ENCODE data around the gene DHRS4.
"Not testable (repeated sequence)": the region's sequence is repeated elsewhere in the genome, so short reads cannot be mapped to it uniquely, and the experiment has no call there.

The DHRS4 gene

GRCh38 chr14:24006471-24006816 is 52.9 kb downstream of the DHRS4 start:
- DNase-seq; in situ Hi-C loops (cut with HindIII; ENCODE audit: low pct_ligation_motif_present, low pct_unique_long_range_greater_than_20kb, low sequenced_read_pairs): not testable (repeated sequence)

DNA sequence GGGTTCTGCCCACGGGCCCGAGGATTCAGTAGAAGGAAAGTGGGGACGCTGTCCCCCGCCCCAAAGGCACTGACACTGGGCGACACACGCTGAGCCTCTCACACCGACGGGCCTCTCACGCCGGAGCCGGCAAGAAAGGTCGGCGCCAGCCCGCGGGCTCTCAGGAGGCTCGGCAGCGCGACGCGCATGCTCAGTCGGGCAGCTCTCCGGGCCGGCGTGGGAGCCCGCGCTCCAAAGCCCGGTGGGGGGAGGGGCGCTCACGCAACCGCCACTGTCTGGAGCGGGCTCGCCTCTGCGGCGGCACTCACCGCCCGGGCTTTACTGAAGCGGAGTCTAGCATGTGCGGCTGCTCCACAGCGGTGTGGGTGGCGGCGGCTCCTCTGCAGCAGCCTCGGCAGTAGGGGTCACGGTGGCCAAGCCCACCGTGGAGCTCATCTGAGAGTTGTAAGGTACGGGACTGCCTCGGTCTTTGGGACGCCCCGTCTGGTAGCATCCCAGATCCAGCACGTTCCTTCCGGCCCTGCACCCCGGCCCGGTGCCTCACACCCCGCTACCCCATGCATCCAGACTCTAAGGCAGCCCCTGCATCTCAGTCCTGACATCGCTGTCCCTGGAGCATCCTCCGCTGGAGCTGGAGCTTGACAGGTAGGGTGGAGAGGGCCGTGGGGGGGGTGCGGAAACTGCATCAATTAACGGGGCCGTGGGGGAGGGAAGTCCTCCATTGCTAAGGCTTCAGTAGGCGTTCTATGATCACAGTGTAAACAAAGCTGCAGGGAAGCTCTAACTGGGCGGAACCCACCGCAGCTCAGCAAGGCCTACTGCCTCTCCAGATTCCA is 53.5 kb downstream of the DHRS4 start:
- in situ Hi-C loops (cut with HindIII; ENCODE audit: low pct_ligation_motif_present, low pct_unique_long_range_greater_than_20kb, low sequenced_read_pairs); DNase-seq: not testable (repeated sequence)

DNA sequence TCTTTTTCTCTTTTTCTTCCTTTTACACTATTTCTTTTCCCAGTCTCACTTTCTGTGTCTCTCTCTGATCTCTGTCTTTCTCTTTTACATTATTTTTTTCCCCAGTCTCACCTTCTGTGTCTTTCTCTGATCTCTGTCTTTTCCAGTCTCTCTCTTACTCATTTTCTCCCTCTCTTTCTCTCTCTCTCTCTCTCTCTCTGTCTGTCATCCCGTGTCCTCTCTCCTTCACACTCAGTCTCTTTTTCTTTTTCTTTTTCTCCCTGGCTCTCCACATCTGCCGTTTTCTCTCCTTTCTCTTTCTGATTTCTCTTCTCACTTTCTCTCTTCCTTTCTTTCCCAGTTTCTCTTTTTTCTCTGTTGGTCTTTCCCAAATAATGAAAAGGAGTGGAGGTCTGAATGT is 57.5 kb downstream of the DHRS4 start:
- DNase-seq: no peak
- in situ Hi-C loops (cut with HindIII; ENCODE audit: low pct_ligation_motif_present, low pct_unique_long_range_greater_than_20kb, low sequenced_read_pairs): no loop called here

DNA sequence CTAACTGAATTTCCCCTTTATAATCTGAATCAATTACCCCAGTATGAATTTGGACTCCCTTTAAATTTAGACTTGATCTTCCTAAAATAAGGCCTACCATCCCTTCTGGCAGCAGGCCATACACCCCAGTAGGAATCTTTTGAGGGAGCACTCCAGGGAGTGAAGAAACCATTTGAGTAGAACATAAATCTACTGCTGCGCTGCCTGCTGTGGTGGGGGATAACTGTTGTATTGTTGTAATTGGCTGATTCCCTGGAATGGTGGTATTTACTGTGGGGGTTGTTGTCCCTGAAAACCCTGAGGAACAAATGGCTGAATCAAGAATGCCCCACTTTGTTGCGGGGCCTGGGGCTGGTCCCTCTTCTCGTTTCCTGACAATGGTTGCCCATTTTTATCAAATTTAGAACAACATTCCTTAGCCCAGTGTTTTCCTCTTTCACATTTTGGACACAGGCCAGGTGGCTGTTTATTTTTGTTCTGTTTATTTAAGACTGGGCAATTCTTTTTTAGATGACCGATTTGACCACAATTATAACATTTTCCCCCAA is 59.2 kb downstream of the DHRS4 start:
- in situ Hi-C loops (cut with HindIII; ENCODE audit: low pct_ligation_motif_present, low pct_unique_long_range_greater_than_20kb, low sequenced_read_pairs); DNase-seq: not testable (repeated sequence)

DNA sequence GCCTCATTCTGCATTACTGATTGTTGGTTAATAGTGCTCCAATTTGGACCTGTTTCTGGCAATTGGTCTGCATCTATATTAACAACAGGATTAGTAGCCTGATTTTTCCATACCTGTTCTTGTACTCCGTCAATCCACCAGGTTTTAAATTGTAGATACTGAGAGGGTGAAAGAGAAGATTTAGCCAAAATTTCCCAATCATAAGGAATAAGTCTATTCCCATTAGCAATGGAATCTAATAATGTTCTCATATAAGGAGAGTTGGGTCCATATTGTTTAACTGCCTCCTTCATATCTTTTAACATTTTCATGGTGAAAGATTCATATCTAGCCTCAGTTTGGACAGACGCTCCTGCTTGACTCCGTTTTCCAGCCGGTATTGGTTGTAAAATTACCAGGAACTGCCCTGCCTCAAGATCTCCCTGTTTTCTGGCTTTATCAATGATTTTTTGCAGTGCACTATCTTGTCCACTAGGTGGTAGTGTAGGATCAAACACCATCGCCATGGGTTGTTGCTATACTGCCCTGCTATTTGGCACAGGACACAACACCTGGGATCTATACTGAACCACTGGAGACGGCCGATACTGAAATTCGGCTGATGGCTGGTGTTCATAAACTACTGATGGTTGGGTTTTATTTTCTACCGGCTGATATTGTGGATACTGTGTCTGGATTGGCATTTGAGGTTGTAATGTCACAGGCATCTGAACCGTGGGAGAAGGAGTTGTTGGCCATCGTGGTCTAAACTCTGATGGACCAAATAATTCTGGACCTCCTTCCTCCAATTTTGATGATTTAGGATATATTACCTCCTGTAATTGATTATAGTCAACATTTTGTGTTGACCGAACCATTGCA is 60.3 kb downstream of the DHRS4 start:
- DNase-seq: peak; percentile 60
- in situ Hi-C loops (cut with HindIII; ENCODE audit: low pct_ligation_motif_present, low pct_unique_long_range_greater_than_20kb, low sequenced_read_pairs): no loop called here

DNA sequence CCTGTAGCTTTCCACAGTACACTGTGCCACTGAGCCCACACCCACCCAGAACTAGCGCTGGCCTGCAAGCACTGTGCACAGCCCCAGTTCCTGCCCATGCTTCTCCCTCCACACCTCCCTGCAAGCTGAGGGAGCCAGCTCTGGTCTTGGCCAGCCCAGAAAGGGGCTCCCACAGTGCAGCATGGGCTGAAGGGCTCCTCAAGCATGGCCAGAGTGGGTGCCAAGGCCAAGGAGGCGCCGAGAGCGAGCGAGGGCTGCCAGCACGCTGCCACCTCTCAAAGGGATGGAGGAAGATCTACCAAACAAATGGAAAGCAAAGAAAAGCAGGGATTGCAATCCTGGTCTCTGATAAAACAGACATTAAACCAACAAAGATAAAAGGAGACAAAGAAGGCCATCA is 62.2 kb downstream of the DHRS4 start:
- in situ Hi-C loops (cut with HindIII; ENCODE audit: low pct_ligation_motif_present, low pct_unique_long_range_greater_than_20kb, low sequenced_read_pairs); DNase-seq: not testable (repeated sequence)
